Glomerular visceral epithelial cell (primary cell): Measurements from ENCODE around the gene THRAP3.

Experiments
- DNase-seq: peaks from one replicate; pipeline ENCODE4 v3.0.0-alpha.2; 2016; ENCODE audit errors: extremely low spot score

THRAP3 gene

GRCh38 chr1:36301220-36301619 is 77.0 kb downstream of the THRAP3 start:
- DNase-seq = no peak

DNA sequence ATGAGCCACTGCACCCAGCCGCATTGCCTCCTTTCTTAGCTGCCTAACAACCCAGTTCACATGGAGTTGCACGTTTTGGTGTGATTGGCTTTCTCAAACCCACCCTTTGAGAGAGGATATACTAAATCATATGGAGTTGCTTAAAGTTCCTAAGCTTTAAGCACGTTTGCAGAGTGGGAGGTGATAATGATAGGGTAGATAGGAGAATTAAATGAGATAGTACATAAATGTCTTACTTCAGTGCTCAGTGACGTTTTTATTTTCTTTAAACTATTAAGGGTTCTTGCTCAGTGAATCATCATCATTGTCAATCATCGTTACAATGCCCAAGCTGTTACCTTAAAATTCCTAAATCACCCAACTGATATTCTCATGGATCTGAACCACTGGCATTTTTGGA is 79.0 kb downstream of the THRAP3 start:
- no peak for DNase-seq

DNA sequence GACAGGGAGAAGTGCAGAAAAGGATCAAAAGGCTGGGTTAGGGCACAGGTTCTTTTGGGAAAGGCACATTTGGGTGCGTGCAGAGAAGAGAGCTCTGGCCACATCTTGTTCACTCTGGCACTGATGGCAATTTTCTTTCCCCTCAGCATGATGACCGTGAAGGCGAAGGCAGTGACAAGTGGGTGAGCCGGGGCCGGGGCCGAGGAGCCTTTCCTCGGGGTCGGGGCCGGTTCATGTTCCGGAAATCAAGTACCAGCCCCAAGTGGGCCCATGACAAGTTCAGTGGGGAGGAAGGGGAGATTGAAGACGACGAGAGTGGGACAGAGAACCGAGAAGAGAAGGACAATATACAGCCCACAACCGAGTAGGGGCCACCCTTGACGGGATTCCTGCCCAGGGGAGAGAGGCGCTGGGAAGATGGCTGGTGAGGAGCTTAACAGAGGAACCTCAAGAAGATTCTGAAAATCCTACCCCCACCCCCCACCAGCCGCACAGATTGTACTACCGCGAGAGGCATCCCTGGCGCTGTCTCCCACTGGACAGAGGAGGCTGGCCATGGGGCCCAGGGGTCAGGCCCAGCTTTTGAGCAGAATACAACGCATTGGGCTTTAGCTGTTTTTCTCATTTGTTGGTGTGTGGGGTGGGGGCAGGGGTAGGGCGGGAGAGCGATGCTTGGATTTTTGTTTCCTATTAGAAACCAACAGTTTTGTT is 79.6 kb downstream of the THRAP3 start:
- DNase-seq = no peak

DNA sequence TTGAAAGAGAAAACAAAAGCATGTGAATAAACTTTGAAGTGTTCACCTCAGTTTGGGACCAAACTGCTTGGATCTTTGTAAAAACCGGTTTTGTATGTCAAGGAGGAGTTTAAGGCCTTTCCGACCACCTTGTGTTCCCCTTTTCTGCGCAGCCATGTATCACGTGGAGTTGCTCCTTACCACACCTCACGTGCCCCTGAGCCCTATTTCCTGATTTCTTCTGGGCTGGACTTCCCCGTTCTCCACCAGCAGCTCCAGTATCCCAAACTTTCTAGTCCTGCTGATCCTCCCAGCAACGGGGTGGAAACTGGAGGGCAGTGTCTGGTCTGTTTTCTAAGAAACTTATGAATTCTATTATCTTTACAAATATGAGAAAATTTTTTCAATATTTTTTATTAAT is 80.3 kb downstream of the THRAP3 start:
- no peak for DNase-seq

DNA sequence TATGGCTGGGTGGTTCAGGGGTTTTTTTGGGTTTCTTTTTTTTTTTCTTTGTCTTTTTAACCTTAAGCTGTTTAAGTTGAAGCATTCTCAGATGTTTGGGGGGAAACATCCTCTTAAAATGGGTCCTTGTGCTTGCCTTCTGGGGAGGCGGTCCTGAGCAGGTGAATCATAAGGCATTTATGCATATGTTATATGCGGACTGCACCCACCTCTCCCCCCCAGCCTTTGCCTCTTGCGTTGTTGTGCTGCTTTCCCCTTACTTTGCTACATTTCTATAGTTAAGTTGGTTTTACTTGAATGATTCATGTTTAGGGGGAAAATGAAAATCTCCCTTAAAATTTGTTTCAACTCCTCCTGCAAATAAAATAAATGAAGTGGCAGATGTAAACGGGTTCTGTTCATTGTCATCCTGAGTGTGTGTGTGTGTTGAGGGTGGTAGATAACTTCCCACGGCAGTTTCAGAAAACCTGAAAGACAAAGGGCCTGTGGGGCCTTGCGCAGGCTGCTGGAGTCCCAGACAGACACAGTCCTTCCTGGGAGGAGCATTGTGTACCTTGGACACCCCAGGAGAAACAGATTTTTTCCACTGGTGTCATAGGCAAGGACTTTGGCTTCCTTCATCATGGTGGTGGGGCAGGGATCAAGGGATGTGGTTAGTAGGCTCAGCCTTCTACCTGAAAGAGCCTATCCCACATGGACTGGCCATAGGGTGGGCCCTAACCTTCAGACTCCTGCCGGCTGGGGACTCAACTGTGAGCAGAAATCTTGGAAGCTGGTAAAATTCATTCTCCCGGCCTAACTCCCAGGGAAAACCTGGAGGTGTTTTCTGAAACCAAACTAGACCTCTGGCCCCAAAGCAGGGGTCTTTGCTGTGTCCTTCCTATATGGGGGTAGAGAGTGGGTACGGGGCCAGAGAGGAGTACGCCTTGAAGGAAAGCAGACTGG is 81.0 kb downstream of the THRAP3 start:
- no peak for DNase-seq

- DNase-seq = no peak
Observed at GRCh38 chr1:36305915-36306209, 81.6 kb downstream of the THRAP3 start.

GRCh38 chr1:36306210-36306901 is 82.1 kb downstream of the THRAP3 start, which contains the start of gene SH3D21:
SH3D21 (plus strand) TSS chr1:36306368; CDS start chr1:36306421, 53 bp downstream.
- no peak for DNase-seq

GRCh38 chr1:36306902-36307456 is 82.7 kb downstream of the THRAP3 start:
- peak; percentile 81 for DNase-seq

DNA sequence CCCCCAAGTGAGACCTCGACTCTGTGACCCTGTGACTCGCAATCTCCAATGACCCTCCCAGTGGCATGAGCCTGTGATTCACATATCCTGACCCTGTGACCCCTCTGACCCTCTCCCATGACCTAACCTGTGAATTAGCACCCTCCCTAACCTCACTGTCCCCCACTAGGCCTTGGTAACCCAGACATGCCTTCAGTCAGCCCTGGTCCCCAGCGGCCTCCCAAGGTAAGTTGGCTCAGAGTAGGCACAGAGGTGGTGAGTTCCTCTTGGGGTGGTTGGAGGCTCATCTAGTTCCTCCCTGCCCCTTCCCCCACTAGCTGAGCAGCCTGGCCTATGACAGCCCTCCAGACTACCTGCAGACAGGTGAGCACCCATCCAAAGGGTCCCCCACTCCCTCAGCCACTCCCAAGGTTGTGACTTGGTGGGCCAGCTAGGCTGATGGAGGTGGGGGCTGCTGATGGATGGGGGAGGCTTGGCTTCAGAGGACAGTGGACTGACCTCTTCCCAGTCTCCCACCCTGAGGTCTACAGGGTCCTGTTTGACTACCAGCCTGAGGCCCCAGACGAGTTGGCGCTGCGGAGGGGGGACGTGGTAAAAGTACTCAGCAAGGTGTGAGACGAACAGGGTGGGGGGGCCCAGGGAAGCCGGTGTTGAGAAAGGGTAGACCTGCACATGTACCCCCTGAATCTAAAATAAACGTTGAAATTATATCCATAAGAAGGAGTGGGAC is 83.5 kb downstream of the THRAP3 start:
- DNase-seq = no peak

DNA sequence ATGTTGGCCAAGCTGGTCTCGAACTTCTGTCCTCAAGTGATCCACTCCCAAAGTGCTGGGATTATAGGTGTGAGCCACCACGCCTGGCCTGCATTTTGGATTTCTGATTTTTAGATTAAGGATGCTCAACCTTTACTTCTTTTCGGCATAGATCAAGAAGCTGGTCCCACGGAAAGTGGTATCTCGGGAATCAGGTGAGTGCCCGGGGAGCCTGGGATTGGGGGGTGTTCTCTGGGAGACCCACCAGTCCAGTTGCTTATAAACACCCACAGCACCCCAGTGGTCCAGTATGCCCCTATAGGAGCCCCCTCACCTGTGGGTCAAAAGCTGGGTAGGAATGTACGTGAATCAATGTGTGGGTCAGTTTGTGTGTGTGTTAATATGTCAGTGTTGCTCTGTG is 85.2 kb downstream of the THRAP3 start:
- DNase-seq = no peak

DNA sequence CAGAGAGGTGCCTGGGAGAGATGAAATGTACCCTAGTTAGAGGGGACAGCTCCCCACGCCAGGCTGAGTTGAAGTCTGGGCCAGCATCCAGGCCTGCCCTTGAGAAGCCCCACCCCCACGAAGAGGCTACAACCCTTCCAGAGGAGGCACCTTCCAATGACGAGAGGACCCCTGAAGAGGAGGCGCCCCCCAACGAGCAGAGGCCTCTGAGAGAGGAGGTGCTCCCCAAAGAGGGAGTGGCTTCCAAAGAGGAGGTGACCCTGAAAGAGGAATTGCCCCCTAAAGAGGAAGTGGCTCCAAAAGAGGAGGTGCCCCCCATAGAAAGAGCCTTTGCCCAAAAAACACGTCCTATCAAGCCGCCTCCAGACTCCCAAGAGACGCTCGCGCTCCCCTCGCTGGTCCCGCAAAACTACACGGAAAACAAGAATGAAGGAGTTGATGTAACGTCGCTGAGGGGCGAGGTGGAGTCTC is 96.1 kb downstream of the THRAP3 start:
- no peak for DNase-seq

DNA sequence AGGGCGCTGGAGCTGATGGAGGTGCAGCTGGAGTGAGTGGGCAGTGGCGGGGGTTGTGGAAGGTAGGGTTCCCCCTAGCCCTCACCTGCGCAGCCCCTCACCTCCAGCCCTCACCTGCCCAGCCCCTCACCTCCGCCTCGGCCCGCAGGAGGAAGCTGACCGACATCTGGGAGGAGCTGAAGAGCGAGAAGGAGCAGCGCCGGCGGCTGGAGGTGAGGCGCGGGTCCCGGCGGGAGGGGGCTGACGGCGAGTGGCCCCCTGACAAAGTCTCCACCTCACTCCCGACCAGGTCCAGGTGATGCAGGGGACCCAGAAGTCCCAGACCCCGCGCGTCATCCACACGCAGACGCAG is 96.5 kb downstream of the THRAP3 start:
- no peak for DNase-seq

GRCh38 chr1:36321119-36321951 is 97.1 kb downstream of the THRAP3 start:
- no peak for DNase-seq

DNA sequence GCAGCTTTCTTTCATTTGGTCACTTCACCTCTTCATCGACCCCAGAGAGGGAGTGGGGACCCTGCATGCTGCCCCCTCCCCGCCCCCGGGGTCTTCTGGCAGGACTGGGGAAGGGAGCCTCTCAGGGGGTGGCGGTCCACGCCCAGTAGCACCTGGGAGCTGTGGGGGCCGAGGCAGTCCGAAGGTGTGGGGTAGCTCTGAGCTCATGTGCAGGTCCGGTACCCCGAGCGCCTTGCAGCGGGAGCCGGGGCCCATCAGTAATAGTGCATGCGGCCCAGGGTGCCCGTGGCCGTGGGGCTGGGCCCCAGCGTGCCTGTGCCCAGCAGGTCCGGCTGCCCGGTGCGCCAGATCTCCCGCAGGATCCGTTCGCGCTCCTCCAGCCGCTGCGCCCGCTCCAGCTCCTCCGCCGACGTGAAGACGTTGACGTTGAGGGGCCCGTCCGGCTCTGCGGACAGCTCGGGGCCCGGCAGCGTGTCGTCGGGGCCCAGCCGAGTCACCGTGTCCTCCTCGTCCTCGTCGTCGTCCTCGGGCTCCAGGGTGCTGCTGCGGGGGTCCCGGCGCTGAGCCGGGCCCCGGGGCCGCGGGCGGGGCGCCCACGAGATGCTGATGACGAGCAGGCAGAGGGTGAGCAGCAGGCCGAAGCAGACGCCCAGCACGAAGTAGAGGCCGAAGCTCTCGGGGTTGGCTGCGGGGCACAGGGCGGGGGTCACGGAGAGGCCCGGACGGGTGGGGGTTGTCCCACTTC is 98.0 kb downstream of the THRAP3 start:
- no peak for DNase-seq

DNA sequence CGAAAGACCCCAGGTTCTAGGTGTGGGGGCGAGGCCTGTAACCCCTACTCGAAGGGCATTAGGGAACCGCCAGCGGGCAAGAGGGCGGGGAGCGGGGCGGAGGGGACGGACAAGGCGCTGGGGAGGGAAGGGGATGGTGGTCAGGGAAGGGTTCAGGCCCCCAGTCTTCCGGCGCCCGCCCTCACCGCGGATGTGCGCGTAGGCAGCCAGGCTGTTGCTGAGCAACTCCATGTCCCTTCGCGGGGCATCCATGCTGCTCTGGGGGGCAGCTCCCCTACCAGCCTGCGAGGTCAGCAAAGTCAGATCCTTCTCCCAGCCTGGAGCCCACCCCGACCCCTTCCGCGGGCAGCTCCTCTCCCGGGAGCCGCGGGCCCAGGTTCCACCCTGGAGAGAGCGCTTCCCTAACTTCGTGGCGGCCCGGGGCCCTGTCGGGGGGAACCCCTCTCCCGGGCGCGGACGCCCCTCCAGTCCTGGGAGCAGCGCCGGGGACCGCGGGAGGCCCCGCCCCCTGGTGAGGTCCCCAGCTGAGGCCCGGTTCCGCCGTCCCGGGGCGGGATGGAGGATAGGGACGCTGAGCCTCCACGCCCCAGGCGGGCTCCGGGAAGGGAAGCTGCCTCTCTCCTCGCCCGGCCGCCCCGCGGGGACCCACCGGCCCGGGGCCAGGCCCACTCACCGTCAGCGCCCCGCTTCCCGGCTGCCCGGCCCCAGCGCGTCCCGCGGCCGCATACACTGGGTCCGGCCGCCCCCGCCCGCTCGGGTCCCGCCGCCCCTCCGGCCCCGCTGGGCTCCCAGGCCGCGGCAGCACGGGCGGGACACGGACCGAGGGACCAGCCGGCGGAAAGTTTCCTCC is 98.8 kb downstream of the THRAP3 start:
- DNase-seq = peak; percentile 31

DNA sequence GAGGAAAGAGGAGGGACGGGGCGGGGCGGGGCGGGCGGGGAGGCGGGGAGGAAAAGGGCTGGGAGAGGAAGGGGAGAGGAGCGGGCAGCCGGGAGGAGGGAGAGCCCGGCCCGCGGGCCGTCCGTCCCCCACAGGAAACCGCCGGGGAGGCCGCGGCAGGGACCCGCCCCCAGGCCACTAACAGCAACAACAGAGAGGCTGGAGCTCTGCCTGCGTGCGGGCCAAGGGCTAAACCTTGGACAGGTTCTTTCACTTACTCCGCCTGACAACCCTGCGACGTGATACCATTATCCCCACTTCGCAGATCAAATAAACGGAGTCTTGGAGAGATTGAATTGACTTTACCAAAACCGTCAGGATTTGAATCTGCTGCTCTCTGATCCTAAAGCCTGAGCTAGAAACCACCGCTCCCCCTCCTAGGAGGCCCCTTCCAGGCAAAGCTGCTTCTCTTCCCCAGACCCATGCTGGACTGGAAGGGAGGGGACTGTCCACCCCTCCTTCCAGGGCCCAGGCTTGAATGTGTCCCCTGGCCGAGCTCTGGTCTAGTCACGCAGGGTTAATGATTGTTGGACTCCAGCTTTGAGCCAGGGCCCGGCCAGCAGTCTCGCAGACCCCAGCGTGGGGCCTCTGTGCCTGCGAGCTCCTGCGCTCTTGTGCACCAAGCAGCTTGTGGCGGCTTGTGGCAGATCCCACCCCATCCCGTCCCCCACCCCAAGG is 99.6 kb downstream of the THRAP3 start, which contains the start of gene EVA1B:
TSS of gene EVA1B (minus strand) at position 10 of the 717 bp plus-strand sequence. CDS start 608 bp downstream, outside the sequence.
- peak; percentile 86 for DNase-seq

GRCh38 chr1:36324353-36324703 is 100.1 kb downstream of the THRAP3 start:
- DNase-seq = no peak

DNA sequence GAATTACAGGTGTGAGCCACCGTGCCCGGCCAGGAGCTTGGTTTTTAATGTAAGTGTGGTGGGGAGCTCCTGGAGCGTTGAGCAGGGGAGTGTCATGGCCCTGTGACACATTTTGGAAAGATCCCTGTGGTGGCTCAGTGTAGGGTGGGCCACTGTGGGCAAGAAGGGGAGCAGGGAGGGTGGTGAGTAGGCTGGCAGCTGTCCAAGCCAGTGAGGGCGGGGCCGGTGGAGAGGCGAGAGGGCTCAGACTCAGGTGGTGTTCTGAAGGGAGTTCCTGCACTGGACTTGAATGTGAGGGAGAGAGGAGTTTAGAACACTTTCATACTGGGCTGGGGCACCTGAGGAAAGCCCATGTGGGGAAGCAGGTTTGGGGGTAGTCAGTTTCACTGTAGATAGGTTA is 102.3 kb downstream of the THRAP3 start:
- peak; percentile 53 for DNase-seq
